HepG2 (cell line): ENCODE measurements around the gene KIZ. TPM values are rescaled to one million over a fixed set of nuclear protein-coding genes. Genes with fewer than 3 reads are reported as not detected.

Source experiments
- ATAC-seq: fragments of 200-7000 bp; cut with Tn5 transposase; 3 replicates; pipeline ENCODE4 v1.9.1; 2020; ENCODE audit warnings: mild to moderate bottlenecking, moderate library complexity
- BruUV-seq: library from RNA; stranded (reverse); fragments of 400-500 nt; replicated peaks from 2 replicates; lab custom pipeline; 2021; lab: Mats Ljungman, UMichigan
- CTCF ChIA-PET: fragments of 300-600 bp; formaldehyde crosslinking; extraction: SDS; loops from one replicate; lab custom pipeline; 2021; ENCODE audit warnings: low total read pairs, inconsistent platforms, low intra/inter-chr PET ratio; lab: Yijun Ruan, JAX
- POLR2A ChIA-PET: fragments of 350-600 bp; sonication (Branson Sonifier 250); formaldehyde crosslinking; loops from one replicate; lab custom pipeline; 2020; ENCODE audit warnings: antibody characterized with exemption, inconsistent platforms; lab: Yijun Ruan, JAX
- DNase-seq: peaks from one replicate; pipeline ENCODE4 v3.0.0-alpha.2; 2015; ENCODE audit warnings: low spot score
- FAIRE-seq: peaks from 3 replicates; lab custom pipeline; 2011; peaks lifted over from hg19 to GRCh38; lab: Jason Lieb, UNC
- H2AFZ ChIP-seq: one replicate; pipeline ENCODE4 v1.6.1; 2011; ENCODE audit warnings: low read length, inconsistent platforms
- H3K27ac ChIP-seq: fragments of 300-600 bp; 3 replicates; pipeline ENCODE4 v1.8.0; 2011; ENCODE audit warnings: mixed run types, mild to moderate bottlenecking, mixed read lengths, low read length, inconsistent platforms; ENCODE audit not compliant: insufficient read depth; ENCODE audit errors: extremely low read length
- H3K27me3 ChIP-seq, 2 experiments: fragments of 200-600 bp in 1 of 2; 2 replicates in 1 of 2; 3 replicates in 1 of 2; pipeline versions ENCODE4 v1.6.0 to v1.8.0; 2011; ENCODE audit warnings: low read length in 2 of 2, mild to moderate bottlenecking in 2 of 2, moderate library complexity in 2 of 2, inconsistent platforms in 1 of 2; ENCODE audit not compliant: insufficient read depth in 2 of 2, control insufficient read depth in 1 of 2
- H3K36me3 ChIP-seq, 2 experiments: fragments of 200-600 bp in 1 of 2; replicated peaks in 1 of 2; 2 replicates in 1 of 2; 3 replicates in 1 of 2; pipeline versions ENCODE4 v1.5.1 to v1.8.0; 2011; ENCODE audit warnings: low read length in 2 of 2, inconsistent platforms in 1 of 2; ENCODE audit not compliant: insufficient read depth in 2 of 2, control insufficient read depth in 1 of 2
- H3K4me1 ChIP-seq: 2 replicates; pipeline ENCODE4 v1.5.1; 2012; ENCODE audit warnings: low read length, inconsistent platforms; ENCODE audit not compliant: insufficient read depth
- H3K4me2 ChIP-seq: 2 replicates; pipeline ENCODE4 v1.6.0; 2011; ENCODE audit warnings: low read depth, low read length, inconsistent platforms
- H3K4me3 ChIP-seq, 3 experiments: fragments of 200-600 bp in 1 of 3; sonication (generic), shearing (Covaris generic) in 1 of 3; replicated peaks in 1 of 3; 2 replicates each; pipeline ENCODE4 v1.5.1; 2011 to 2016; ENCODE audit warnings: low read length in 3 of 3, inconsistent platforms in 2 of 3, low read depth in 2 of 3, mild to moderate bottlenecking in 2 of 3, control low read depth in 1 of 3, mixed read lengths in 1 of 3; ENCODE audit not compliant: insufficient read depth in 1 of 3
- H3K79me2 ChIP-seq: one replicate; pipeline ENCODE4 v1.6.1; 2011; ENCODE audit warnings: low read length, inconsistent platforms; ENCODE audit not compliant: insufficient read depth
- H3K9ac ChIP-seq: 2 replicates; pipeline ENCODE4 v1.6.0; 2011; ENCODE audit warnings: mild to moderate bottlenecking, low read depth, low read length, inconsistent platforms; ENCODE audit not compliant: insufficient read depth
- H3K9me3 ChIP-seq: 2 replicates; pipeline ENCODE4 v1.5.1; 2012; ENCODE audit warnings: mild to moderate bottlenecking, low read length
- H4K20me1 ChIP-seq: 2 replicates; pipeline ENCODE4 v1.6.0; 2011; ENCODE audit warnings: inconsistent platforms, mild to moderate bottlenecking, low read length, moderate library complexity; ENCODE audit not compliant: insufficient read depth
- PHF5A ChIP-seq: IDR thresholded peaks from one replicate; pipeline ENCODE4 v1.6.1; 2018; ENCODE audit warnings: low read depth, missing genetic modification reagents; ENCODE audit not compliant: unreplicated experiment
- XRCC5 ChIP-seq: fragments of 200-400 bp; formaldehyde crosslinking; optimal IDR thresholded peaks from 2 replicates; pipeline ENCODE3; 2017; ENCODE audit warnings: mild to moderate bottlenecking, low read length
- ZFAT ChIP-seq: sonication (generic); formaldehyde crosslinking; conservative IDR thresholded peaks from 2 replicates; pipeline ENCODE4 v1.8.1; 2023; ENCODE audit warnings: missing genetic modification reagents, inconsistent platforms
- ZNF225 ChIP-seq: sonication (generic); formaldehyde crosslinking; IDR thresholded peaks from 2 replicates; pipeline ENCODE4 v1.4.0; 2020; ENCODE audit warnings: mild to moderate bottlenecking, missing genetic modification reagents
- ZNF75D ChIP-seq: sonication (generic); formaldehyde crosslinking; IDR thresholded peaks from 2 replicates; pipeline ENCODE4 v1.8.1; 2023; ENCODE audit warnings: missing genetic modification reagents, mild to moderate bottlenecking, borderline replicate concordance
- WGBS: methylation state at CpG from one replicate; pipeline ENCODE4 v1.1.6; 2017; ENCODE audit warnings: low lambda C conversion rate; 5-methylcytosine and 5-hydroxymethylcytosine counted together
- in situ Hi-C: cut with HindIII; loops from 2 replicates; pipeline ENCODE4 v1.10.0; 2017; ENCODE audit warnings: low pct_unique_long_range_greater_than_20kb; ENCODE audit not compliant: extremely low pct_ligation_motif_present
- intact Hi-C: fragments of 100-400 bp; cut with micrococcal nuclease; formaldehyde crosslinking; loops from one replicate; pipeline ENCODE4 v1.10.0; 2022; ENCODE audit not compliant: unreplicated experiment
- polyA plus RNA-seq, 8 experiments: library from polyadenylated mRNA; depleted of rRNA in 3 of 8; stranded (reverse) in 7 of 8; unstranded in 1 of 8; fragments of >200 nt; fragmentation: Illumina TruSeq in 4 of 8; extraction: Trizol in 4 of 8; gene quantifications; 2 replicates each; pipeline versions ENCODE4 v1.2.1 to v1.2.3, GENCODE V29; 2011 to 2016; ENCODE audit warnings: low read depth in 4 of 8, missing spikeins in 1 of 8, mixed read lengths in 1 of 8; ENCODE audit not compliant: insufficient read depth in 1 of 8
- total RNA-seq, 5 experiments: library from RNA; depleted of rRNA; stranded (reverse); fragments of >200 nt; fragmentation: Illumina TruSeq; extraction: Trizol; gene quantifications; 2 replicates each; pipeline ENCODE4 v1.2.3, GENCODE V29; 2016; ENCODE audit warnings: low read depth in 1 of 5

Gene KIZ
- total and polyA plus RNA-seq, 2 of the 13 experiments (the other 11 are each of a cell fraction or from before 2014, with no cell fraction given), result 46.3 to 114 TPM

DNA sequence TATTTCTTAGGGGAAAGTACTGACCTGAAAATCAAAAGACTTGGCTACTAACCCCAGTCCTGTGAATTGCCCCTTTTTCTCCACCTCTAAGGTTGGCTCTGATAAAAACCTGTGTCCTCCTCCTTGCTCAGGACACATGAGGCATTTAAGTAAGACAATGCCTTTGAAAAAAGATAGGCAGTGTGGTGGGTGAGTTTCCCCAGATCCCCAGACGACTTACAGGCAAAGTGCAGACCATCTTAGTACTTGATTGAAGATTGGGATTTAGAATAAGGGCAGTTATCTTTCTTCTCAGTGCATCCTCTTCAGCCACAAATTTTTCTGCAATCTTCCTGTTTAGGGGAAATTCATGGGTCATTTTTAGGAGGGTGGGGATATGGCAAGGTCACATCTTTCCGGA lies 87.8 kb downstream of the KIZ start:
- H2AFZ ChIP-seq, result no peak overlapping the region
- FAIRE-seq (no peak), ATAC-seq (no peak), DNase-seq (no peak)
- WGBS, result 68% methylated on average over 2 of the region's 2 CpGs
- BruUV-seq, result no TSS peak
- H3K27me3 ChIP-seq, result no peaks in the 10 kb centered on the region
- POLR2A ChIA-PET, result no interaction called here
- no peak for TF ChIP-seq ZNF225 (CRISPR knock-in tag)
- no peak for TF ChIP-seq XRCC5
- no peak for TF ChIP-seq ZFAT (CRISPR knock-in tag)
- no peak for TF ChIP-seq PHF5A
- in situ Hi-C loops, result no loop called here
- H3K27ac ChIP-seq, result no peak overlapping the region
- intact Hi-C loops, result no loop called here
- H3K9me3 ChIP-seq, result no peaks in the 10 kb centered on the region
- peaks cover 22 to 61% of the 10 kb centered on the region in 2 experiments for H3K36me3 ChIP-seq
- H3K4me2 ChIP-seq, result no peak overlapping the region
- H4K20me1 ChIP-seq, result no peaks in the 10 kb centered on the region
- no peak overlapping the region for H3K9ac ChIP-seq
- no peaks in the 10 kb centered on the region for H3K79me2 ChIP-seq
- no peaks in the 10 kb centered on the region for H3K4me1 ChIP-seq
- CTCF ChIA-PET, result no interaction called here
- H3K4me3 ChIP-seq, result no peak overlapping the region

DNA sequence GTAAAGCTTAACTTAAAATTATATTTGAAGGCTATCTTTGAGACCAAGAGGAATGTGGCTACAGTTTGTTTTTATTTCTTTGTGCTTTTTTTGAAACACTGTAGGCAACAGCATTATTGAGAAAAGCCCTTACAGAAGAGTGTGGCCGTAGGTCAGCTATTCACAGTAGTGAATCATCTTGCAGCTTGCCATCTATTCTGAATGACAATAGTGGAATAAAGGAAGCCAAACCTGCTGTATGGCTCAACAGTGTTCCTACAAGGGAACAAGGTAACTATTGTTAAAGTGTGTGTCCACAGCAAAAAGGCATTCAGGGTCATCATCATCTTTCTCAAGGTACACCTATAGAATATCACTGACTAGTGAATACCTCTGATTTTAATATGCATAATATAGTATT lies 88.5 kb downstream of the KIZ start:
- no TSS peak for BruUV-seq
- no peak overlapping the region for H3K9ac ChIP-seq
- TF ChIP-seq ZNF75D (CRISPR knock-in tag), result no peak
- H3K4me2 ChIP-seq, result no peak overlapping the region
- H2AFZ ChIP-seq, result no peak overlapping the region
- POLR2A ChIA-PET, result no interaction called here
- CTCF ChIA-PET, result no interaction called here
- no peaks in the 10 kb centered on the region for H3K4me1 ChIP-seq
- no peaks in the 10 kb centered on the region for H3K9me3 ChIP-seq
- DNase-seq (peak; percentile 18), FAIRE-seq (no peak), ATAC-seq (no peak)
- H3K4me3 ChIP-seq, result no peak overlapping the region
- no peak overlapping the region for H3K27ac ChIP-seq
- no peaks in the 10 kb centered on the region for H3K79me2 ChIP-seq
- peaks cover 20 to 55% of the 10 kb centered on the region in 2 experiments for H3K36me3 ChIP-seq
- in situ Hi-C loops (no loop called here), intact Hi-C loops (no loop called here)
- no peaks in the 10 kb centered on the region for H4K20me1 ChIP-seq
- 97% methylated on average over 1 of the region's 1 CpG for WGBS
- H3K27me3 ChIP-seq, result no peaks in the 10 kb centered on the region
